ENCODE data around the gene UBL7. TPM values are rescaled to one million over a fixed set of nuclear protein-coding genes. Genes with fewer than 3 reads are reported as not detected.
A peak's percentile ranks its signal among the peaks of the same experiment; 100 is the strongest.

Gene UBL7
- total RNA-seq, 1 experiment from 2014 or later = 38.5 TPM

- Mint-ChIP-seq H3K4me3 (ENCODE audit: low read depth, unreplicated experiment) (no peak overlapping the region), H3K9me3 (ENCODE audit: low read depth, unreplicated experiment) (no peaks in the 10 kb centered on the region), H3K27ac (ENCODE audit: unreplicated experiment) (no peak overlapping the region), H3K4me1 (ENCODE audit: low read depth, unreplicated experiment) (no peaks in the 10 kb centered on the region), H3K36me3 (ENCODE audit: insufficient read depth, unreplicated experiment) (no peaks in the 10 kb centered on the region), H3K27me3 (ENCODE audit: unreplicated experiment) (no peaks in the 10 kb centered on the region)
- no TSS peak for BruUV-seq (replicated peaks)
- no peak for DNase-seq
- TF ChIP-seq CTCF (IDR thresholded peaks at IDR 0.05; ENCODE audit: unreplicated experiment) = no peak
- intact Hi-C loops (cut with micrococcal nuclease; ENCODE audit: unreplicated experiment) = no loop called here
- CTCF ChIA-PET = interaction anchor here (0.6 kb wide), 1 partner anchor 12 kb away, joined by 5 read pairs; no protein-coding TSS in a partner anchor
Measured at GRCh38 chr15:74497584-74497983, 36.6 kb upstream of the UBL7 start.

- H3K27me3 Mint-ChIP-seq (ENCODE audit: unreplicated experiment) = no peaks in the 10 kb centered on the region
- CTCF ChIA-PET = no interaction called here
- intact Hi-C loops (cut with micrococcal nuclease; ENCODE audit: unreplicated experiment) = no loop called here
- no peak overlapping the region for H3K4me3 Mint-ChIP-seq (ENCODE audit: low read depth, unreplicated experiment)
- H3K9me3 Mint-ChIP-seq (ENCODE audit: low read depth, unreplicated experiment) = no peaks in the 10 kb centered on the region
- no TSS peak for BruUV-seq (replicated peaks)
- DNase-seq = no peak
- no peaks in the 10 kb centered on the region for H3K4me1 Mint-ChIP-seq (ENCODE audit: low read depth, unreplicated experiment)
- no peak overlapping the region for H3K27ac Mint-ChIP-seq (ENCODE audit: unreplicated experiment)
- H3K36me3 Mint-ChIP-seq (ENCODE audit: insufficient read depth, unreplicated experiment) = no peaks in the 10 kb centered on the region
- no peak for TF ChIP-seq CTCF (IDR thresholded peaks at IDR 0.05; ENCODE audit: unreplicated experiment)
Measured at GRCh38 chr15:74496648-74497047, 35.7 kb upstream of the UBL7 start.

- no TSS peak for BruUV-seq (replicated peaks)
- CTCF ChIA-PET = interaction anchor here (1.0 to 1.8 kb wide), 2 partner anchors 41 to 55 kb away, joined by 3 to 12 read pairs; no protein-coding TSS in a partner anchor
- no peaks in the 10 kb centered on the region for H3K27me3 Mint-ChIP-seq (ENCODE audit: unreplicated experiment)
- DNase-seq = no peak
- H3K27ac Mint-ChIP-seq (ENCODE audit: unreplicated experiment) = no peak overlapping the region
- no peak for TF ChIP-seq CTCF (IDR thresholded peaks at IDR 0.05; ENCODE audit: unreplicated experiment)
- intact Hi-C loops (cut with micrococcal nuclease; ENCODE audit: unreplicated experiment) = loop anchor here (2.0 to 5.0 kb wide), 2 partner anchors 57 to 116 kb away; no protein-coding TSS in a partner anchor
- H3K36me3 Mint-ChIP-seq (ENCODE audit: insufficient read depth, unreplicated experiment) = no peaks in the 10 kb centered on the region
- peaks cover 10% of the 10 kb centered on the region for H3K4me1 Mint-ChIP-seq (ENCODE audit: low read depth, unreplicated experiment)
- no peaks in the 10 kb centered on the region for H3K9me3 Mint-ChIP-seq (ENCODE audit: low read depth, unreplicated experiment)
- no peak overlapping the region for H3K4me3 Mint-ChIP-seq (ENCODE audit: low read depth, unreplicated experiment)
Measured at GRCh38 chr15:74490339-74490689, 29.4 kb upstream of the UBL7 start.

- TF ChIP-seq CTCF (IDR thresholded peaks at IDR 0.05; ENCODE audit: unreplicated experiment) = peak; percentile 67
- H3K9me3 Mint-ChIP-seq (ENCODE audit: low read depth, unreplicated experiment) = no peaks in the 10 kb centered on the region
- CTCF ChIA-PET = interaction anchor here (0.6 to 1.8 kb wide), 11 partner anchors 29 to 115 kb away, joined by 3 to 12 read pairs (median 3); partner anchors contain the start of genes ARID3B and UBL7
- BruUV-seq (replicated peaks) = no TSS peak
- intact Hi-C loops (cut with micrococcal nuclease; ENCODE audit: unreplicated experiment) = loop anchor here (2.0 to 5.0 kb wide), 2 partner anchors 58 to 115 kb away; no protein-coding TSS in a partner anchor
- no peaks in the 10 kb centered on the region for H3K27me3 Mint-ChIP-seq (ENCODE audit: unreplicated experiment)
- H3K4me1 Mint-ChIP-seq (ENCODE audit: low read depth, unreplicated experiment) = peaks cover 10% of the 10 kb centered on the region
- no peak overlapping the region for H3K4me3 Mint-ChIP-seq (ENCODE audit: low read depth, unreplicated experiment)
- H3K36me3 Mint-ChIP-seq (ENCODE audit: insufficient read depth, unreplicated experiment) = no peaks in the 10 kb centered on the region
- H3K27ac Mint-ChIP-seq (ENCODE audit: unreplicated experiment) = no peak overlapping the region
- peak; percentile 76 for DNase-seq
Measured at GRCh38 chr15:74489518-74490338, 28.8 kb upstream of the UBL7 start.

All from Calu3 (cell line).